Measurements from ENCODE around the gene TXNDC16.

The TXNDC16 gene

DNA sequence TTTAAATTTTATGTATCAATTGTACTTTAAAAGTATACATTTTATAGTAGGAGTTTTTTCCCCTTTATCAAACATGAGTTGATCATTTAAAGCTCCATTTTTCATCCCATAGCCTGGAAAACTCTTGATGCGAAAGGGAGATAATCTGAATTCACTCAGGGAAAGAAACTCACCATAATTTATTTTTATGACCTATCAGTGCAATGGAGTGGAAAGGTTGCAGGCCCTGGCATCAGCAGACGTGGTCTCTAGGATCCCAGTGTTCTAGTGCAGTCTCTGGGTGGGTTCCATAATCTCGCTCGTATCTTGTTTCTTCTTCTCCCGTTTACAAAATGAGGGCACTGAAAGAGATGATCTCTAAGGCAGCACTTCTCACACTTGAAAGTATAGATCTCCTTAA, 153.2 kb downstream of the TXNDC16 start:
- TF ChIP-seq, protein P1, sequence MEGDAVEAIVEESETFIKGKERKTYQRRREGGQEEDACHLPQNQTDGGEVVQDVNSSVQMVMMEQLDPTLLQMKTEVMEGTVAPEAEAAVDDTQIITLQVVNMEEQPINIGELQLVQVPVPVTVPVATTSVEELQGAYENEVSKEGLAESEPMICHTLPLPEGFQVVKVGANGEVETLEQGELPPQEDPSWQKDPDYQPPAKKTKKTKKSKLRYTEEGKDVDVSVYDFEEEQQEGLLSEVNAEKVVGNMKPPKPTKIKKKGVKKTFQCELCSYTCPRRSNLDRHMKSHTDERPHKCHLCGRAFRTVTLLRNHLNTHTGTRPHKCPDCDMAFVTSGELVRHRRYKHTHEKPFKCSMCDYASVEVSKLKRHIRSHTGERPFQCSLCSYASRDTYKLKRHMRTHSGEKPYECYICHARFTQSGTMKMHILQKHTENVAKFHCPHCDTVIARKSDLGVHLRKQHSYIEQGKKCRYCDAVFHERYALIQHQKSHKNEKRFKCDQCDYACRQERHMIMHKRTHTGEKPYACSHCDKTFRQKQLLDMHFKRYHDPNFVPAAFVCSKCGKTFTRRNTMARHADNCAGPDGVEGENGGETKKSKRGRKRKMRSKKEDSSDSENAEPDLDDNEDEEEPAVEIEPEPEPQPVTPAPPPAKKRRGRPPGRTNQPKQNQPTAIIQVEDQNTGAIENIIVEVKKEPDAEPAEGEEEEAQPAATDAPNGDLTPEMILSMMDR (IDR thresholded peaks at IDR 0.05; ENCODE audit: low read depth, low read length, missing control alignments): no peak
- no peak overlapping the region for H3K4me3 ChIP-seq (ENCODE audit: low read depth, low read length)
- no peaks in the 10 kb centered on the region for H3K27me3 ChIP-seq (replicated peaks)
- DNase-seq: no peak
- no peaks in the 10 kb centered on the region for H3K36me3 ChIP-seq (replicated peaks)
- H3K27ac ChIP-seq: no peak overlapping the region
- in situ Hi-C loops (cut with HindIII; ENCODE audit: low pct_ligation_motif_present, low sequenced_read_pairs): no loop called here

DNA sequence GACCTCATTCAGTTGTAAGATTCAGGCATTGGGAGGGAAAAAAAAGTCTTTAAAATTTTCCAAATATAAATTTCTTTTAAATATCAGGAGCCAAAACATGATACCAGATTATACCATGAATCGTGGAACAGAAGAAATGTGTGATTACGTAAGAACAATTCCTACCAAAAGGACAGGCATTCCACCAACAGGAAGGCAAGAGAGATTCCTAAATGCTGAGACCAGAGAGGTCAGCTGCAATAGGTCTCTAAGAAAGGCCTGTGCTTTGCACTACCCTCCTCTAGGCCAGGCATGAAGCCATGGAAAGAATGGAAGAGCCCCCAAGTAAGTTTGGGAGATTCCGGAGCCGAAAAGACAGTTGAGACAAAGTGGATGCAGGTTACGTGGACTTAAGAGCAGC, 154.5 kb downstream of the TXNDC16 start:
- no peak overlapping the region for H3K4me3 ChIP-seq (ENCODE audit: low read depth, low read length)
- no peaks in the 10 kb centered on the region for H3K27me3 ChIP-seq (replicated peaks)
- H3K27ac ChIP-seq: no peak overlapping the region
- no peak for DNase-seq
- H3K36me3 ChIP-seq (replicated peaks): no peaks in the 10 kb centered on the region
- in situ Hi-C loops (cut with HindIII; ENCODE audit: low pct_ligation_motif_present, low sequenced_read_pairs): no loop called here
- TF ChIP-seq, protein P1 (IDR thresholded peaks at IDR 0.05; ENCODE audit: low read depth, low read length, missing control alignments): no peak

DNA sequence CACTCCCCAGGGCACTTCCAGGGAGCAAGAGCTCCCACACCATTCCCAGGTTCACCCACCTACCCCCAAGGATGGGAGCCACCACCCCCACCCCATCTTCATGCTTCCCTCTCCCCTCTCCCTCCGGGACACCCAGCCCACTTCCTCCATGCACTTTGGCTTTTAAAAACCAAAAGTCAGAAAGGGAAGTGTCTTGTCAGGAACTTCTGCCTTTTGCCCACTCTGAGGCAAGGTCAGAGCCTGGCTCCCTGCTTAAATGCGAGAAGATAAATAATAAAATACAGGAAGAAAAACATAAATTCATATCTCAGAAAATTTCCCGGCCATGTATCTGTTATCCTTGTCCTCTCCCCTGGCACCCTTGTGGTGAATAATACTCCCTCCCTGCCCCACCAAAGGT, 156.6 kb downstream of the TXNDC16 start:
- in situ Hi-C loops (cut with HindIII; ENCODE audit: low pct_ligation_motif_present, low sequenced_read_pairs): no loop called here

DNA sequence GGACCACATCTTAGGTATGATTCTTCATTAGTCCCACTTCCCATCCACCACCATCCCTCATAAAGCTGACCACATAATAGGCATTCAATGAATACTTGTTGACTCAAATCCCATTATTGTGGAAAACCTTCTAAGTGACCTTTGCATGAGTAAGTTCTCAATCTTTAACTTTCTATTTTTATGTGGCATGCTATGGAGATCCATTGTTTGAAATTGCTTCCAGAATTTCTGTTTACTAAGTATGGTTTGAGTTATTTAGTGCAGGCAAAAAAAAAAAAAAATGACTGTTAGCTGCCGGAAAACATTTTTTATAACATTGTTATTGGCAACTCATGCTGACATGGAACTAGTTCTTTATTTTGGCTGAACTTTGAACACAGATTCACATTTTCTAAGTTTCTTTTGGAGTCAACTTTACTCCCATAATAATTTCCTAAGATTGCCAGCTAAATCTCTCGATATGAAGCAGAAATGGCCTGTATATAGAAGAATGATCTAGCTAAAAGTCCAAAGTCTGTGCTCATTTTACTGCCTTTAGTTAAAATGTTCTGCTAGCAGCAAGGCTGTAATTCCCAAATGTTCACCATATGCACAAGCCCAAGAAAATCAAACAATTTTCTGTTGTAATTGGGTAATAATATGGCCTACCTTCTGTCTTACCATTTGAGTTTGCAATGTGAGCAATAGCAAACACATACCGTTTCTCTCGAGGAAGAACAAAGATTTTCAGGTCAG, 160.3 kb downstream of the TXNDC16 start:
- Histone ChIP-seq H3K27me3 (replicated peaks) (no peaks in the 10 kb centered on the region), H3K4me3 (ENCODE audit: low read depth, low read length) (no peak overlapping the region), H3K27ac (no peak overlapping the region), H3K36me3 (replicated peaks) (no peaks in the 10 kb centered on the region)
- peak; percentile 9 for DNase-seq
- TF ChIP-seq, protein P1 (IDR thresholded peaks at IDR 0.05; ENCODE audit: low read depth, low read length, missing control alignments): no peak
- in situ Hi-C loops (cut with HindIII; ENCODE audit: low pct_ligation_motif_present, low sequenced_read_pairs): no loop called here

More for the DNA sequence above, 156.6 kb downstream of the TXNDC16 start:
- Histone ChIP-seq H3K27me3 (replicated peaks) (no peaks in the 10 kb centered on the region), H3K4me3 (ENCODE audit: low read depth, low read length) (no peak overlapping the region), H3K27ac (no peak overlapping the region), H3K36me3 (replicated peaks) (no peaks in the 10 kb centered on the region)
- TF ChIP-seq, protein P1 (IDR thresholded peaks at IDR 0.05; ENCODE audit: low read depth, low read length, missing control alignments): no peak
- no peak for DNase-seq
